ENCODE results near the gene PLAAT5.
"Not testable (repeated sequence)": the region's sequence is repeated elsewhere in the genome, so short reads cannot be mapped to it uniquely, and the experiment has no call there.

The PLAAT5 gene

DNA sequence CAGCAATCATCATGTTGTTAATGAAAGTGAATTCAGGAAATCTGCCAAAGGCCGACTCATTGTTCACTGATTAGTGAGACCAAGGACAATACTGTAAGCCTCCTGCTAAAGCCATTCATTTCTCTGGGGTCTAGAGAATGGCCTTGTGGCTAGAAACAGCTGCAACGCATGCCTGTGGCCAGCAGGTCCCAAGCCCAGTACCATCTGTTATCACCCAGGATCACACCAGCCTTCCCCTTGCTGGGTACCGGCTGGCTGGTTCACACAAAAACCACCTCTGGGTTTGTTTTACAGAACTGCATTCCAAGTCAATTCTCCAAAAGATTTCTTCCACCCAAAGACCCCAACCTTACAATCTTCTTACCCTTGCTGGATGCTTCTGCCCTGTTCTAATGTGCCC lies 1.1 kb downstream of the PLAAT5 start:
- H3K4me3 ChIP-seq (ENCODE audit: low read depth, low read length), result no peak overlapping the region

DNA sequence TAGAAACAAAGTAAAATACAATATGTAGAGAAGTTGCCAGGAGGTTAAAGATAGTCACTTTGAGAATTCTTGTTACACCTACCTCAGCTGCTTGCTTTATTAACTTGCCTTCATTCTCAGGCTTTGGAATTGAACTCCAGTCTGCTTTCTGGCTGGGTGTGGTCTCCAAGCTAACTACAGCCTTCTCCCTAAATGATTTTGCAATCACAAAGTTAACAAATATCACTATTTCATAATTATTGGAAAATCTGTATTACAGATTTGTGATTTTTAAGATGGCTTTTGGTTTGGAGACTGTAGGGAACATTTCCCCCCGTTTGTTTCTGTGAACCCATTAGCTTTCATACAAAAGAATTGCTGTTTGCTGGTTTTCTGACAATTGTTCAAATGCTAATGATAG lies 2.2 kb downstream of the PLAAT5 start:
- no peak overlapping the region for H3K4me3 ChIP-seq (ENCODE audit: low read depth, low read length)

DNA sequence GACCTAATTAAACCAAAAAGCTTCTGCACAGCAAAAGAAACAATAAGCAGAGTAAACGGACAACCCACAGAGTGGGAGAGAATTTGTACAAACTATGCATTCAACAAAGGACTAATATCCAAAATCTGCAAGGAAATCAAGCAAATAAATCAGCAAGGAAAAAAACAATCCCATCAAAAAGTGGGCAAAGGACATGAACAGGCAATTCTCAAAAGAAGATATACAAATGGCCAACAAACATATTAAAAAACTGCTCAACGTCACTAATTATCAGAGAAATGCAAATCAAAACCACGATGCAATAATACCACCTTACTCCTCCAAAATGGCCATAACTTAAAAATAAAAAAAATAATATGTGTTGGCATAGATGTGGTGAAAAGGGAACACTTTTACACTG lies 5.2 kb downstream of the PLAAT5 start:
- no peak overlapping the region for H3K4me3 ChIP-seq (ENCODE audit: low read depth, low read length)

DNA sequence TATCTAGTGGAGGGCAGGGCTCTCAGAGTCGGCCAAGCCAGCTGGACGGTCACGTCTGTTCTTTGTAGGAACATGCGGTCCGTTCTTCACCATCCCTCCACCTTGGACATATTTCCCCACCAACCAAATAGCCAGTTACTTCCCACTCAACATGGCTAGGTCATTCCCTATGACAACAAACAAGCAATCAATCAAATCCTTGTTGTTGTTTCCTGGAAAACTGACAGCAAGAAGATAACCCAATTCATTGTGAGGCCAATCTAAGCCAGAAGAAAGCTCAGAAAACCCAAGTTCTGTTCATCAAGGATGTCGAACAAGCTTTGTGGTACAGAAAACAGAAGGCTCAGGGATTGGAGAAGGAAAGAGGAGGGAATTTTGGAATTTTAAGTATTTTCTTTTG lies 10.9 kb downstream of the PLAAT5 start:
- H3K4me3 ChIP-seq (ENCODE audit: low read depth, low read length), result no peak overlapping the region

DNA sequence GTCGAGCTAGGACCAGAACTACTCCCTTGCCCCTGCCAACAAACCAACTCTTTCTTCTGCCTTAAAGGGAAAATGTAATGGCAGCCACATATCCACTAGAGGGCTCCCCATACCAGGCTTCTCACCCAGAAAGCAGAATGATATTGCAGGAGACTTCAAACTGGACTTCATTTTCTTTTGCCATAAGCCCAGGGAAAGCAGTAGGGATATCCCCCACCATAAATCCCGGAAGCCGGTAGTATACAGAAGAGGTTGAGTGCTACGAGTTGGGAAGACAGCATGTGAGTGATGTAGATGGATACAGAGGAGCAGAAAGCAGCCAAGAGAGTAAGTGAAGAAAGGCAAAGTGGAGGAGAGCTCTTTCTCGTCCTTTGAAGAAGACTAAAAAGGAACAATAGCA lies 12.1 kb downstream of the PLAAT5 start:
- no peak overlapping the region for H3K4me3 ChIP-seq (ENCODE audit: low read depth, low read length)

DNA sequence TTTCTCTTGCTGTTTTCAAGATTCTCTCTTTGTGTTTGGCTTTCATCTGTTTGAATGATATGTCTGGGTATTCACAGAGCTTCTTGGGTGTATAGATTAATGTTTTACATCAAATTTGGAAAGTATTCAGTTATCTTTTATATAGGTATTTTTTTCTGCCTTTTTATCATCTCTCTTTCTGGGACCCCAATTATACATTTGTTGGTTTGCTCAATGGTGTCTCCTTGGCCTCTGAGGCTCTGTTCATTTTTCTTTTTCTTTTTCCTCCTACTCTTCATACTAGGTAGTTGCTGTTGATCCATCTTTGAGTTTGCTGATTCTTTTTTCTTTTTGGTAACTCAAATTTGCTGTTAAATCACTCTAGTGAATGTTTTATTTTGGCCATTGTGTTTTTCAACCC lies 14.3 kb downstream of the PLAAT5 start:
- no peak overlapping the region for H3K4me3 ChIP-seq (ENCODE audit: low read depth, low read length)

DNA sequence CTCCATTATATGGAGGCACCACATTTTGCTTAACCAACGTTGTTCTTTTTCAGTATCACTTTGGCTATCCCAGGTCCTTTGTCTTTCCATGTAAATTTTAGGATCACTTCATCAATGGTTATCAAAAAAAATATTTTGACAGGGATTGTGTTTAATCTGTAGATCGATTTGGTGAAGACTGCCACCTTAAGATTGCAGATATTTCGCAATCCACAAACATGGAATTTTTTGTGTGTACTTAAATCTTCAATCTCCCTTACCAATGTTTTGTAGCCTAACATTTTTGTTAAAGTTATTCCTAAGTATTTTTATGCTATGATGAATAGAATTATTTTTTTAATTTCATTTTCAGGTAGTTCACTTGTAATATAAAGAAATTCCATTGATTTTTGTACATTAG lies 18.6 kb downstream of the PLAAT5 start:
- H3K4me3 ChIP-seq (ENCODE audit: low read depth, low read length), result no peak overlapping the region

DNA sequence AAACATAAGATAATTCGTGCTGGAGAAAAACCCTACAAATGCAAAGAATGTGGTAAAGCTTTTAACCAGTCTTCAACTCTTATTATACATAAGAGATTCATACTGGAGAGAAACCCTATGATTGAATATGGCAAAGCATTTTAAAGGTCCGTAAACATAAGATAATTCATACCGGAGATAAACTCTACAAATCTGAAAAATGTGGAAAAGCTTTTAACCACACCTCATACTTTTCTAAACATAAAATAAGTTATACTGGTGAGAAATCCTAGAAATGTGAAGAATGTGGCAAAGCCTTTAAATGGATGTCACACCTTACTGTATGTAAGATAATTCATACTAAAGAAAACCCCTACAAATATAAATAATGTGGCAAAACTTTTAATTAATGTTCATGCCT lies 20.7 kb downstream of the PLAAT5 start:
- H3K4me3 ChIP-seq (ENCODE audit: low read depth, low read length), result no peak overlapping the region

DNA sequence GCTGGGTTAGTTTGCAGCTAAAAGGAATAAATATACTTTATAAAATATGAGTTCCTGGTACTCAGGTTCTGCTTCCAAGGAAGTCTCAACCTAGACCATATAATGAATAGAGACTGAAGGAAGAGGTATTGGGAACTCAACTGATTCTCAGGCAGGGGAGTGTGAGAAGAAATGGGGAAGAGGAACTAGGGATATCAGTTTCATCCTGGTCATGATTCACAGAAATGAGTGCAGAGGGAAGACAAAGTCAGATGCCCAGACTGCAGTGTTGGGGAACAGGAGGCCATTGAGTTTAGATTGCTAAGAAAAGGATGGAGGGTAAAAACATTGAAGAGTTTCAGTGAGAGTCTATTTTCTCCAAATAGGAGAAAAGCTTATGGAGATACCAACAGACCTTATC lies 28.8 kb downstream of the PLAAT5 start:
- no peak overlapping the region for H3K4me3 ChIP-seq (ENCODE audit: low read depth, low read length)

DNA sequence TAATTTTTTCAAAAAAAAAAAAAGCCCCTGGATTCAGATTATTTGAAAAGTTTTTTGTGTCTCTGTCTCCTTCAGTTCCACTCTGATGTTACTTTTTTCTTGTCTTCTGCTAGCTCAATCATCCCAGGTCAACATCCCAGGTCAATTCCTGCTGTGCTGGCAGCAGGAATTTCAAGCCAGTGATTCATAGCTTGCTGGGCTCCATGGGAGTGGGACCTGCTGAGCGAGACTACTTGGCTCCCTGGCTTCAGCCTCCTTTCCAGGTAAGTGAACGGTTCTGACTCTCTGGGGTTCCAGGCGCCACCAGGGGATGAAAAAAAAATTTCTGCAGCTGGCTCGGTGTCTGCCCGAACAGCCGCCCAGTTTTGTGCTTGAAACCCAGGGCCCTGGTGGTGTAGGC lies 31.4 kb downstream of the PLAAT5 start:
- H3K4me3 ChIP-seq (ENCODE audit: low read depth, low read length), result no peak overlapping the region

DNA sequence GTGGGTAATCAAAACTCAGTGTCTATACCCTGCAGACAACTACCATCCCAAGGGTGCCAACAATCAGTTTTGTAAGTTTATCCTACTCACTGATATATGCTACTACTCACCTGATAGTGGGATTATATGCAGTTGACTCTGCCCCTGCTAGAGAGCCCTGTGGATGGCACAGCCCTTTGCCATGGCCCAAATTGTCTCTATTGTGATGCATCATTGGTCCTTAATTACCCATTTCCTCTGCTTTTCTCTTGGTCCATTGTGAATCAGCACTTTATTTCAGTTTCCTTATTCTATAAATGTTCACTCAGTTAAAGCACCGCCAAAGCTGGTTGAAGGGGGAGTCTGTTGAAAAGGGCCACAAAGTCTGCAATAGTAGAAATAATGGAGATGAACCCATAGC lies 42.3 kb downstream of the PLAAT5 start:
- H3K4me3 ChIP-seq (ENCODE audit: low read depth, low read length), result no peak overlapping the region

DNA sequence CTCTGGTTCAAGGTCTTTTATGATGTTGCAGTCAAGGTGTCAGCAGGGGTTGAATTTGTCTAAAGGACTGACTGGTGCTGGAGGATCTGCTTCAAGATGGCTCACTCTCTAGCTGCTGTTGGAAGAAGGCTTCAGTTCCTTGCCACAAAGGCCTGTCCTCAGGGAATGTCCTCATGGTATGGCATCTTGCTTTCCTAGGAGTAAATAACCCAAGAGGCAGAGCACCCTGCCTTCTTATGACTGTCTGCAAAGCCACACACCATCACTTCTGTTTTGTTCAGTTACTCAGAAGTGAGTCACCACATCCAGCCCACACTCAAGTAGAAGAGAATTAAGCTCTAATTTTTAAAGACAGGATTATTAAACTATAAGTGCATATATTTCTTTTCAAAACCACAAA lies 45.2 kb downstream of the PLAAT5 start:
- no peak overlapping the region for H3K4me3 ChIP-seq (ENCODE audit: low read depth, low read length)

DNA sequence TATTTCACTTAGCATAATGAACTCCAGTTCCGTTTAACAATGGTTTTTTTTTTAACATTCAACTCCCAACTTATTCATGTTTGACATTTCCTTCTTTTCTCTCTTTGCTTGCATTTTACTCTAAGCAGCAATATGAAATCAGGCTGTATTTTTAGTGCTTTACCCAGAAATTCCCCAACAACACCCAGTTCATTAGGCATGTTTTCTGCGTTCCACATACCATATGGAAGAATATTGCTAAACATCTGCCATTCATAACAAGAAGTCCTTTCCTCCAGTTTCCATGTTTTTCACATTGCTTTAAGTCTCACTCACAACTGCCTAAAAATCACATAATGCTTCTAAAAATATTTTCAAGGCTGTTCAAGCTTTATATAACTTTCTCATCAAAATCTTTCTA lies 45.8 kb downstream of the PLAAT5 start:
- no peak overlapping the region for H3K4me3 ChIP-seq (ENCODE audit: low read depth, low read length)

DNA sequence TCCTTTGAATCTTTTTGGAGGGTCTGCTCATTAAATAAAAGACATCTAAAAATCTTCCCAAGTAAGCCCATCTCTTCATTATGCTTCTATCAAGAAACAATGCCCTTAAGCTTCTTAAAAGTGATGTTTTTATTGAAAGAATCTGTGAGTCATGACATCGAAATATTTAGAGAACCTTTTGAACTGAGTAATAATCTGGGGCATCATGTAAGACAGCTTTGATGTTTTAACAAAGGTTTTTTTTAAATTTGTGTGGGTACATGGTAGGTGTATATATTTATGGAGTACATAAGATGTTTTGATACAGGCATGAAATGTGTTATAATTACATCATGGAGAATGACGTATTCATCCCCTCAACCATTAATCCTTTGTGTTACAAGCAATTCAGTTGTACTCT lies 46.8 kb downstream of the PLAAT5 start:
- no peak overlapping the region for H3K4me3 ChIP-seq (ENCODE audit: low read depth, low read length)

DNA sequence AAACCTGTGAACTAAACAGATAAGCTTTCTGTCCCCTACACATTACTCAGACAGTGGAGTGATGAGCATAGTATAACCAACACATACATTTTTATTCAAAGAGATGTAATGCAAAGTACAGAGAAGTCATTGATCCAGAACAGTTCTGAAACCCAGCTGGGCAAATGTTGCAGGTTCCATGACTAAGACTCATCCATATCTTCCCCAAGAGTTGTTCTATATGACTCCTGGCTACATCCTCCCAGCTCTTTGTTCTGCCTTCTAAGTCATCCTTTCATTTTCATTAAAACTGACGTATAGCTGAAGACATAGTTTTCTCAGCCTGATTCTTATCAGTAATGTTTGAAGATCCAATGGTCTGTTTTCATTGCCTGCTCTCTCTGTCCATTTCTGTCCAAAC lies 47.3 kb downstream of the PLAAT5 start:
- H3K4me3 ChIP-seq (ENCODE audit: low read depth, low read length), result no peak overlapping the region

DNA sequence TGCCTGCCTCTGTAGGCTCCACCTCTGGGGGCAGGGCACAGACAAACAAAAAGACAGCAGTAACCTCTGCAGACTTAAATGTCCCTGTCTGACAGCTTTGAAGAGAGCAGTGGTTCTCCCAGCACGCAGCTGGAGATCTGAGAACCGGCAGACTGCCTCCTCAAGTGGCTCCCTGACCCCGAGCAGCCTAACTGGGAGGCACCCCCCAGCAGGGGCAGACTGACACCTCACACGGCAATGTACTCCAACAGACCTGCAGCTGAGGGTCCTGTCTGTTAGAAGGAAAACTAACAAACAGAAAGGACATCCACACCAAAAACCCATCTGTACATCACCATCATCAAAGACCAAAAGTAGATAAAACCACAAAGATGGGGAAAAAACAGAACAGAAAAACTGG lies 55.1 kb downstream of the PLAAT5 start:
- H3K4me3 ChIP-seq (ENCODE audit: low read depth, low read length), result not testable (repeated sequence)

DNA sequence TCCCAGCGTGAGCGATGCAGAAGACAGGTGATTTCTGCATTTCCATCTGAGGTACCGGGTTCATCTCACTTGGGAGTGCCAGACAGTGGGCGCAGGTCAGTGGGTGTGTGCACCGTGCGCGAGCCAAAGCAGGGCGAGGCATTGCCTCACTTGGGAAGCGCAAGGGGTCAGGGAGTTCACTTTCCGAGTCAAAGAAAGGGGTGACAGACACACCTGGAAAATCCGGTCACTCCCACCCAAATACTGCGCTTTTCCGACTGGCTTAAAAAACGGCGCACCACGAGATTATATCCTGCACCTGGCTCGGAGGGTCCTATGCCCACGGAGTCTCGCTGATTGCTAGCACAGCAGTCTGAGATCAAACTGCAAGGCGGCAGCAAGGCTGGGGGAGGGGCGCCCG lies 55.6 kb downstream of the PLAAT5 start:
- not testable (repeated sequence) for H3K4me3 ChIP-seq (ENCODE audit: low read depth, low read length)

DNA sequence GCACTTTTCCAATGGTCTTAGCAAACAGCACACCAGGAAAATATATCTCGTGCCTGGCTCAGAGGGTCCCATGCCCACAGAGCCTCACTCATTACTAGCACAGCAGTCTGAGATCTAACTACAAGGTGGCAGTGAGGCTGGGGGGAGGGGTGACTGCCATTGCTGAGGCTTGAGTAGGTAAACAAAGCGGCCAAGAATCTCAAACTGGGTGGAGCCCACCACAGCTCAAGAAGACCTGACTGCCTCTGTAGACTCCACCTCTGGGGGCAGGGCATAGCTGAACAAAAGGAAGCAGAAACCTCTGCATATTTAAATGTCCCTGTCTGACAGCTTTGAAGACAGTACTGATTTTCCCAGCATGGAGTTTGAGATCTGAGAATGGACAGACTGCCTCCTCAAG lies 60.2 kb downstream of the PLAAT5 start:
- H3K4me3 ChIP-seq (ENCODE audit: low read depth, low read length), result not testable (repeated sequence)

DNA sequence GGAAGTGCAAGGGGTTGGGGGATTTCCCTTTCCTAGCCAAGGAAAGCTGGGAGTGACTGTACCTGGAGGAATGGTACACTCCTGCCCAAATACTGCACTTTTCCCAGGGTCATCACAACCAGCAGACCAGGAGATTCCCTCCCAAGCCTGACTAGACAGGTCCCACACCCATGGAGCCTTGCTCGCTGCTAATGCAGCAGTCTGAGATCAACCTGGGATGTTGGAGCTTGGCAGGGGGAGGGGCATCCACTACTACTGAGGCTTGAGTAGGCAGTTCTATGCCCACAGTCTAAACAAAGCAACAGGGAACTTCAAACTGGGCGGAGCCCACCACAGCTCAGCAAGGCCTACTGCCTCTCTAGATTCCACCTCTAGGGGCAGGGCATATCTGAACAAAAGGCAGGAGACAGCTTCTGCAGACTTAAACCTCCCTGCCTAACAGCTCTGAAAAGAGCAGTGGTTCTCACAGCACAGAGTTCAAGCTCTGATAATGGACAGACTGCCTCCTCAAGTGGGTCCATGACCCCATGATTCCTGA lies 62.9 kb downstream of the PLAAT5 start:
- H3K4me3 ChIP-seq (ENCODE audit: low read depth, low read length), result no peak overlapping the region

DNA sequence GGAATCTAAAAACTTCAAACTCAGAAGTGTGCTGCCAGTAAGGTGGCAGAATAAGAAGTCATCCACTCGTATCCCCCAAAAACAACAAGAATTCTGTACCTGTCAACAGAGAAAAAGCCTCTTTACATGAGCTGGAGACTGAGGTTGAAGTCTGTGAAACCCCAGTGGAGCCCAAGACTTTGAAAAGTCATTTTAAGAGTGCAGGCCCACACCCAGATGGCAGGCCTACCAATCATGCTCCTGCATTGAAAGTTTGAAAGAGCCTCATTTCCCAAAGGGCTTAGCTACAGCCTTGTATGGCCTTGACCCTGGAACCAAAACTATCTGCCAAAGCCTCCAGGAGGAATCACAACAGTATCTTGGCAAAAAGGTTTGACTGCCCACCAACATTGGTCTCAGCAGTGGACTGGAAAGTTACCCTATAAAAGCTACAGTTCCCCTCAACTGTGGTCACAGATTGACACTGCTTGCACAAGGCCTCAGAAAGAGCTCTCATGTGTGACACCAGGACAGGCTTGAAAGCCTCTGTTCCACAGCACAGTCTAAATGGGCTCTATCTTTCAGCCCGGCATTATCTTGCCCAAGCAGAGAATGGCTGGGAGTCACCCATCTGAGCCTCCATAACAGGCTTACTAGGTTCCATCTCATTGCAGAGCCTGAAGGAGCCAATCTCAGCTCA lies 73.7 kb downstream of the PLAAT5 start:
- H3K4me3 ChIP-seq (ENCODE audit: low read depth, low read length), result no peak overlapping the region

All from iPS-11a (cell line).